NCI-H69 (cell line): ENCODE results near the gene KCNV2.

Source experiments
- DNase-seq: peaks from one replicate; lab custom pipeline; 2025; lab: John Stamatoyannopoulos, UW

Gene KCNV2

DNA sequence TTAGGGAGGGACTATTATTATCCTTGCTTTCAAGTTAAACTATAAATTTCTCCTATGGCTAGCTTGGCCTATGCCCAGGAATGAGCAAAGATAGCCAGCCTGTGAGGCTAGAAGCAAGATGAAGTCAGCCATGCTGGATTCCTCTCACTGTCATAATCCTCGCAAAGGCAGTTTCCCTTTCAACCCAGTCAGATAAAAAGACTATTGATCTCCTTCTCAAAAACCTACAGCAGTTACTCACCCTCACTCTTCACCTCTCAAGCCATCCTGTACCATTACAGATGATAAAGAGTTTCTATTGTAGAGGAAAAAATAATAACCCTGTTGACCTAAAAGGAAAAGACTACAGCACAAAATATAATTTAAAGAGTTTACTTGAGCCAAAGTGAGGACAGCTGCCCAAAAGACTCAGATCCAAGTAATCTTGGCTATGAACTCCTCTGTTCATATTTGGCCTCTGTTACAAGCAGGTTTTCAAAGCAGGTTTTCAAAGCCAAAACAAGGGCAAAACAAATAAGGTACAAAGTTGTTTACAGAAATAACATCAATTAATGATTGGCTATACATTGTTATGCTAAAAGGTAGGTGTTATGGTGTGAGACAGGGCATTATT lies 41.7 kb downstream of the KCNV2 start:
- no peak for DNase-seq

DNA sequence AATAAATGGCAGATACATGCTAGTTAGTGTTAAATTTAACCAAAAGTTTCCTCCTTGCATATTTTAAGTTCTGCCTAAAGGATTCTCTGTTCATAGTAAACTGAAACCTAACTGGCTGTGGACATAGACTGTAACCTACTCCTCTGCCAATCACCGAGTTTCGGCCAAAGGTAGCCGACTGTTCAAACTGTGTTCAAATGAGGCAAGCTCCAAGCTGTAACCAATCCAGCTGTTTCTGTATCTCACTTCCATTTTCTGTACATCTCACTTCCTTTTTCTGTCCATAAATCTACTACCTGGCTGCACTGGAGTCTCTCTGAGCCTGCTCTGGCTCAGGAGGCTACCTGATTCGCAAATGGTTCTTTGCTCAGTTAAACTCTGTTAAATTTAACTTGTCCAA lies 44.1 kb downstream of the KCNV2 start:
- no peak for DNase-seq

DNA sequence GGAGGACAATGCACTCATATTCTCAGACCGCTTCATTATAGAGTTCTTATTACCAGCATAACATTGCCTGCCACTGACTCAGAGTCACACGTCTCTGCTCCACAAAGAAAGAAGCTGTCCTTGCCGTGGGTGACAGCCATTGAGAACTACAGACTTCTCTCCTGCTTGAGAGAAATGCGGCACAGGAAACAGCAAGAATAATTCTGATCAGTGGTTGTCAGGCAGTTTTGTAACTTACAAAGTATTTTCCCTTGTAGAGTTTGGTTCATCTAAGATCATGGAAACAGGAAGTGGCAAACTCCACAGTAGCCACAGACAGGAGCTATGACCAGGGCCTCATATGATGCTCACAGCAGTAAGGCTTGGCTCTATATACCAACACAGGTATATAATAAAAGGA lies 47.0 kb downstream of the KCNV2 start:
- no peak for DNase-seq

DNA sequence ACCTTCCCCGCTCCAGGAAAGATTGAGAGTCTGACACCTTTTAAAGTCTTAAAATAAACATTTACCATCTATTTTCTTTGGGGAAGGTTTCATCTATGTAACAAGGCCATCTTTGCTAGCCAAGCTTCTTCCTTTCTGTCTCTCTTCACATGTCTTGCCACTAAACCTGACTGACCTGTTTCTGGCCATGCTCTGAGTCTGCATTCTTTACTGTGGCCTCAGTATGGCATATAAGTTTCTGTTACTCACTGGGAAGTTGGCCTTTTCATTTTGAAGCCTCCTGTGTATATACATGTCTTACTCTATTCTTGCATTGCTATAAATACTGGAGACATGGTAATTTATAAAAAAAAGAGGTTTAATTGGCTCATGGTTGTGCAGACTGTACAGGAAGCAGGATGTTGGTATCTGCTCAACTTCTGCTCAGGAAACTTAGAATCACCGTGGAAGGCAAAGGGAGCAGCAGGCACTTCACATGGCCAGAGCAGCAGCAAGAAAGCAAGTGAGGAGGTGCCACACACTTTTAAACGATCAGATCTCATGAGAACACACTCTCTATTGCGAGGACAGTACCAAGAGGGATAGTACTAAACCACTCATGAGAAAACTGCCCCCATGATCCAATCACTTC lies 48.1 kb downstream of the KCNV2 start:
- no peak for DNase-seq

DNA sequence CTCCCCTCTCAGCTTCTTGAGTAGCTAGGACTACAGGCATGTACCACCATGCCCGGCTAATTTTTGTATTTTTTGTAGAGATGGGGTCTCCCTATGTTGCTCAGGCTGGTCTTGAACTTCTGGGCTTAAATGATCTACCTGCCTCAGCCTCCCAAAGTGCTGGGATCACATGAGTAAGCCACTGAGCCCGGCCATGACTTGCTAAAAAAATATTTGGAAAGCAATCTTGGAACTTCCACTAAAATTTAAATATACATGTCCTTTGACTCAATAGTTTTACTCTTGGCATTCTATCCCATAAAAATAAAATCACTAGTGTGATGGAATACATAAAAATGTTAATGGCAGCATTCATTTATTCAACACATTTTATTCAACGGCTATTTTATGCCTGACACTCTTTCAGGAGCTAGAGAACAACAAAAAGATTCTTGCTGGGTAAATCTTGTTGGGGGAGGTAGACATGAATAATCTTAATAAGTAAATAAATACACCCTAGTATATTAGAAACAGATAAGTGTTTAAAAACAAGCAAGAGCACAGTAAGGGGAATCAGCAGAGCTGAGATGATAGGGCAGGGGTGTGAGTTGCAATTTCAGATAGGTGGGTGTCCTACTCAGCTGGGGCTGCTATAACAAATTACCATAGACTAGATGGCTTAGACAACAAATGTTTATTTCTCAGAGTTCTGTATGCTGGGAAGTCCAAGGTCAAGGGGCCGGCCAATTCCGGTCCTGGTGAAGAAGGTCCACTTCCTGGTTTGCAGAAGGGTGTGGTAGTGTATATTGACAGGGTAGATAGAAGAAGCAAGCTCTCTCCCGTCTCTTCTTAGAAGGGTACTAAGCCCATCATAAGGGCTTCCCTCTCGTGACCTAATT lies 50.7 kb downstream of the KCNV2 start:
- DNase-seq: no peak

DNA sequence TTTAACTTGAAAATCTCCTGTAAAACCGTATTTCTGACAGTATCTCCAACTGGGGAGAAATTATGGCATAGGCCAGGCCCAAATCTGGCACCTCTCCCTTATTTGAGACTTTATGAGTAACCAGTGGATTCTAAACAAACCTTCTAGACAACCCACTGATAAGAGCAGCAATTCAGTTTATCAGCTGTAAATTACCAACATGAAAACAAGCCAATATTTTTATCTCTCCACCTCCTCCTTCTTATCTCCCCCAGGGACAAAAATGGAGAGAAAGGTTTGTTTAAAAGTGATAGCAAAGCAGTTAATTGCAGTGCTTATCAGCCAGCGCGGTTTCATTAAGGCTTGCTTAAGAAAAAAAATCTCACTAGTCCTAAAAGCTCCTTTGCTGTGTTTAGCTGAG lies 53.8 kb downstream of the KCNV2 start:
- DNase-seq: no peak

DNA sequence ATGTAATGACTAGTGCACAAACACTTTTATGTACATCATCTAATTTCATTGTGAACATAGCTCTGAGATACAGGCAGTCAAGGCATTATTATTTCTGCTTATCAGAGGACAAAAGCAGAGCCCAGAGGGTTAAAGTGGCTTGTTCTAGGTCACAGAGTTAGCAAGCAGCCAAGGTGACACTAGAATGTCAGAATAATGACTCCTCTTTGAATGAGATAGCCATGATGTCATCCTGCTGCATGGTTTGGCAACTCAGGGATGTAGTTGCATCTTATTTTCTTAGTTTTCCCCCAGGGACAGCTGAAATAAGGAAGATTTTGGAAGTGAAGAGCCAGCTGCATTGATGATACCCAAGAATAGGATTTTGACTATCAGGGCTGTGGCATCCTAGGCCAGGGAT lies 54.4 kb downstream of the KCNV2 start:
- DNase-seq: no peak

DNA sequence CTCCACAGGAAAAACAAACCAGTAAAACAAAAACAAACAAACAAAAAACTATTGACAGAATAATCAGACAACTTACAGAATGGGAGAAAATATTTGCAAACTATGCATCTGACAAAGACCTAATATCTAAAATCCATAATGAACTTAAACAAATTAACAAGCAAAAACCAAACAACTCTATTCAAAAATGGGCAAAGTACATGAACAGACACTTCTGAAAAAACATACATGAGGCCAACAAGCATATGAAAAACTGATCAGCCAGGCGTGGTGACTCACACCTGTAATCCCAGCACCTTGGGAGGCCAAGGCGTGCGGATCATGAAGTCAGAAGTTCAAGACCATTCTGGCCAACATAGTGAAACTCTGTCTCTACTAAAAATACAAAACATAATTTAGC lies 60.1 kb downstream of the KCNV2 start:
- no peak for DNase-seq

DNA sequence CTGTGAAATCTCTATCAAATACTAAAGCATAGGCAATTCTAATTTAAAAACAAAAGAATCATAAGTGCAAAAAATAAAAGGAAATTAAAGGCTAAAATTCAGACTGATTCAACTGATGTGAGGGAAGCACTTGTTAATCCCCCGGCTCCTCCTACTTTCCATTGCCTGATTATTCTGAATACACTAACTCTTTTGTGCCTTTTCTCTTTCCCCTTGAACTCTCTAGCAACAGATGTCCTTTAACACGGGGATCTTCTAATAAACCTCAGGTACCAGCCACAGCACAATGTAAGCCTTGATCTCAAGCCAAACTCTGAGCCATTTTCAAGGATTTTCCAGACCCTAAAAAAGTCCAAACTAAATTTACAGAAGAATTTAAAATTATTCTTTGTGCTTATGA lies 61.5 kb downstream of the KCNV2 start:
- DNase-seq: no peak
